NCI-H774 (cell line): ENCODE data around the gene FAM170A.

Experiments
- DNase-seq: peaks from one replicate; lab custom pipeline; 2025; lab: John Stamatoyannopoulos, UW

Gene FAM170A, protein sequence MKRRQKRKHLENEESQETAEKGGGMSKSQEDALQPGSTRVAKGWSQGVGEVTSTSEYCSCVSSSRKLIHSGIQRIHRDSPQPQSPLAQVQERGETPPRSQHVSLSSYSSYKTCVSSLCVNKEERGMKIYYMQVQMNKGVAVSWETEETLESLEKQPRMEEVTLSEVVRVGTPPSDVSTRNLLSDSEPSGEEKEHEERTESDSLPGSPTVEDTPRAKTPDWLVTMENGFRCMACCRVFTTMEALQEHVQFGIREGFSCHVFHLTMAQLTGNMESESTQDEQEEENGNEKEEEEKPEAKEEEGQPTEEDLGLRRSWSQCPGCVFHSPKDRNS

DNA sequence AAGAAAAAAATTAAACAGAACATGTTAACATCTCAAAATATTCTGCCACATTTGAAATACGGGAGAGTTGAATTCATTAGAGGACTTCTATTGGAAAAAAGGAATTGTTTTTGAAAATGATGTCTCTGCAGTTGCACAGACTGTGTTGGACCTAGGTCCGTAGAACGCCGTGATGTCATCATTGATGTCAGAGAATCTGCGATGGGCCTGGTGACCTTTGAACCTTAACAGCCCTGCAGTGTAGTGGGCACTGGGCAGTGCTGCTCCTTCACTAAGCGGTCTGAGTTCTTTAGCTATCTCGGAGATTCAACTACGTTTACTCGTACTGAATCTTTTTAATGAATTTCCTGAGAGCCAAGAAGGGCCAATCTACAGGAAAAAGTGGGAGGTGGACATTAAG, at the start of gene FAM170A:
Gene FAM170A (plus strand): TSS at position 220 of the 400 bp plus-strand sequence. CDS start 211 bp downstream, outside the sequence.
- no peak for DNase-seq

DNA sequence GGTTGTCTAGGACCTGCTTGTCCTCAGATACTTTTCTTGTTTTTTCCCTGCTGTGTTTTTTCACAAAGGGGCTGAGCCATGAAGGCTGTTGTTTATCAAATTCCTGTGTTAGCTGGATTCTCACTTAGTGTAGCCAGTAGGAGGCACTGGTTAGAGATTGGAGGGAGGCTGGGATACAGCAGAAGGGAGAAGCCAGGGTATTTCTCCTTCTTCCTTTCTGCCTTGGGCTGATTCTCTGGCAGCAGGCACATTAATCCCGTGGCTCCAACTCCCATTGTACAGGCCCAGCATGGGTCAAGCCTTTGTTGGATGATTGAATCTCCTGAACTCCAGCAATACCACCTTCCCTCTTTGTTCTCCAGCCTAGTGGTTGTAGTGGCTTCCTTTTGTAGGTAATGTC, 46.4 kb upstream of the FAM170A start:
- no peak for DNase-seq

DNA sequence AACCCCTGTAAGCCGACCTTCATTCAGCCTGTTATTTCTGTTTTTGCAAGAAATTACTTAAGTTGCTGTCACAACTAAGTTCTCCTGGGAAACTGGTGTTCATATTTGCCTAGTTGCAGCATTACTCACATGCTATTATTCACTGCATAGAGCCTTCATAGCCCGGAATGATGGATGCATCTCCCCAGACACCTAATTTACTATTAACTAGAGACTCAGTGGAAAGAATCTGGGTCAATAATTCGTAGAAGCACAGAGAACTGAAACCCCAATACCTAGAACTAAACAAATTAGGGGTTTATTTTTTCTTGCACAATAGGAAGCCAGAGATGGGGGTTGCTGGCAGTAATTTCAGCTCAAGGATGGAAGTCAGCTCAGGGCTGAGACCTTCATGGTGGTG, 45.7 kb upstream of the FAM170A start:
- DNase-seq, result no peak

DNA sequence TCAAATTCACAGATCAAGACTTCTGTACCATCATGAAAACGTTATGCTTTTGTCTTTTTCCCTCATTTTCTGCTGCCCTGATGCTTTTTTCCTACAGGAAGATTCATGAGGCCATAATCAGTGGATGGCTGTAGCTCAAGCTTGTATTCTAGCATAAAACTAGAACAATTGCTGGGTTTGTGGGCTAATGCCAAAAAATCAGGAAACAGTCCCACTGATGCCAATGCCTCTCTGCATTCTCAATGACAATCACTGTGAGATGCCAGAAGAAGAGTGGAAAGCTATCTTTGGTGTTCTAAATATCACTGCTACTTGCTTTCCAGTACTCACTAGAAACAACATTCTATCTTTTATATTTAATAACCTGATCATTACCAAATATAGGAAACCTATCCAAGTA, 33.3 kb upstream of the FAM170A start:
- no peak for DNase-seq

DNA sequence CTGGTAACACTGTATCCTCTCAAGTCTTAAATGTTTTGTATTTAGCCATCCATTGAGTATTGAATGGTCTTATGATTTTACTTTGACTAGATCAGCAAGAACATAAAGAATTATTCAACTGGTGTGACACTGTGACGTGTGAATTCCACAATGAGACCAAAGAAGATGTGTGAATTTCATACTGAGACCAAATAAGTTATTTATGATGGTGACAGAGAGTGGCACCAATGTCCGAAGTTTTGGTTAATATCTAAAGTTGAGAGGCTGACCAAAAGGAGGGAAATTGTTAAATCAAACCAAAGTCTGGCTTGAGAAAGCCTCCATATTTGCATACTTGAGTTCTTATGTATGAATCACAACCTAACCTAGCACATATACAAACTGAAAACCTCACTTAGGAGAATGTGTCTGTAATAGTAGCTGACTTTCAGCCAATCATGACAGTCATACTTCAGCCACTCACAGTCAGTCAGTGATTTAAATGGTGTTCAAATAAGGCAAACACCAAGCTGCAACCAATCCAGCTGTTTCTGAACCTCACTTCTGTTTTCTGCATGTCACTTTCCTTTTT, 31.5 kb upstream of the FAM170A start:
- DNase-seq, result no peak

DNA sequence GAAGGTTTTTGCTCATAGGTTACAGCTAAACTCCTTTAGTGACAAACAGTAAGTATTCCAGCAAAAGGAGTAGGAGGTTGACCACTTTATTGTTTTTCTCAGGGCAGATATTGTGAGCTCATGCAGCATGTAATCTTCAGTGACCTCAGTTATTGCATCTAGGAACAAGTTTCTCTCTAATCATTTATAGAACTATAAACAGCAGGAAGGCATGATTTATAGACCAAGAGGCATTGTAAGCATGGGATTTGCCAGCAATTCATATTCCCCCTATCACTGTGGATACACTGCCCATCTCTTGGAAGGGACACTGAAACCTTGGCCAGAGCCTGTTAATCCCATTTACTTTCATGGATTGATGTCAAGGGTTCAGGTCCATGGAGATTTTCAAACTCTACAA, 15.4 kb upstream of the FAM170A start:
- no peak for DNase-seq

DNA sequence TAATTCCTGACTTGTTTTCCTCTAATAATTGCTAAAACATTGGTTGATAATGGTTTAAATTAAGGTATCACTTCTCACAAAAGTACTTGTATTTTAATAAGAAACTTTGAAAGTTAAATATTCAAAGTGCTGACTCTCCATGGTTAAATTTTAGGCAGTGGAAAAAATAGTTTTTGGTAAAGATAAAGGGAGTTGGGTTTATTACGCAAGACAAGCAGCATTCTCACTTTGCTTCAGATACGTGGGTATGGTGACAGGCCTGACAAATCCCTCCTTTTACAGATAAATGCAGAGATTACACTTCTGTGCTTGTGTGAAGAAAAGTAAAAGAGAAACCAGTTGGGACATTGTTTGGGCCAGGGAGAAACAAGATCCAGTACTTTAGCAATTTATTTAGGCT, 14.5 kb upstream of the FAM170A start:
- DNase-seq, result no peak

DNA sequence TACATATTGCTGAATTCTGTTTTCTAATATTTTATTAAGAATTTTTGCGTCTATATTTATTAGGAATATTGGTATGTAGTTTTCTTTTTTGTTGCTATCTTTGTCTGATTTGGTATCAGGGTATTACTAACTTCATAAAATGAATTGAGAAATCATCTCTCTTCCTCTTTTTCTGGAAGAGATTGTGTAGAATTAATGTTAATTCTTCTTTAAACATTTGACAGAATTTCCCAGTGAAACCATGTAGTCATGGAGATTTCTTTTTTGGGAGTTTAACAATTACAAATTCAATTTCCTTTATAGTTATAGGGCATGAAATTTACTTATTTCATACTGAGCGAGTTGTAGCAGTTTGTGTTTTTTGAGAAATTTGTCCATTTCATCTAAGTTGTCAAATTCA, 3.3 kb upstream of the FAM170A start:
- DNase-seq, result no peak

DNA sequence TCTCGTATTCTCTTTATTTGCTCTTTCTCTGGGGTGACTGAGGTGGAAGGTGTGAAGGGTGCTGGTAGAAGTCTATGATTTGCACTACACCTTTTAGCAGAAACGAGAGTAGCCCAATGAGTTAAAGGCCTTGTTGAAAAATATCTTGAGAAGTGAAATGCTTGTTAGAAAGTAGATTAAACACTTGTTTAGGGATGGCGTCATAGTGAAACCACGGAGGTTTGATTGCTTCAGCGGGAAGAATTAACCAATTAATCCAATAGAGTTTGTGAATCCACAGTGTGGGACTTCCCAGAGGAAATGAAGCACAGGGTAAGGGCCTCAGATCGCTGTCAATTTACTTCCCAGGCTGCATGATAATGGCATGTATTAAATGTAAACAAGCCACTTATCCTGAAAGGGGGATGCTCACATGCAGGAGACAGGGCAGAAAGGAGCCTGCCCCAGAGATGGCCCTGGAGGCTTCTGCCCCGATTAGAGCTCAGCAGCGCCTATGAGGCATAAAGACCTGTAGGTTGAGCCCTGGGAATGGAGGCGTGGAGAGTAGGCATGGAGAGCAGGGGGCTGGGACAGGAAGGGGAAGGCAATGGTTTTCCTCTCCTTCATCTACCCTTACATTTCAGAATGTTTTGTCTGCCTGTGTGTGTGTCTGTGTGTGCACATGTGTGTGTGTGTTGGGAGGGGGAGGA, 1.5 kb downstream of the FAM170A start:
- no peak for DNase-seq

DNA sequence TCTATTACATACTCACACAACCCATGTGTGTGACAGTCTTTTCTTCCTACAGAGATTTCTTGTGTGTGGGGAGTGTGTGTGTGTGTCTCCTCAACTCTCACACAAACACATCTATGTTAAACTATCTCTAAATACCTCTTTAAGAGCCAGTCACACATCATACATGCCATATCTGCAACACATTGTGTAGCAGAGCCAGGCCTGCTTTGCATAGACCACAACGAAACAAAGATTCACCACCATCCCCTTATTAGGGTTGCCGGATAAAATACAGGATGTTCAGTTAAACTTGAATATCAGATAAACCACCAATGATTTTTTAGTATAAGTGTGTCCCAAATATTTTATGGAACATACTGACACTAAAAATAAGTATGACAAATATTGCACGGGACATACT, 2.3 kb downstream of the FAM170A start:
- no peak for DNase-seq

DNA sequence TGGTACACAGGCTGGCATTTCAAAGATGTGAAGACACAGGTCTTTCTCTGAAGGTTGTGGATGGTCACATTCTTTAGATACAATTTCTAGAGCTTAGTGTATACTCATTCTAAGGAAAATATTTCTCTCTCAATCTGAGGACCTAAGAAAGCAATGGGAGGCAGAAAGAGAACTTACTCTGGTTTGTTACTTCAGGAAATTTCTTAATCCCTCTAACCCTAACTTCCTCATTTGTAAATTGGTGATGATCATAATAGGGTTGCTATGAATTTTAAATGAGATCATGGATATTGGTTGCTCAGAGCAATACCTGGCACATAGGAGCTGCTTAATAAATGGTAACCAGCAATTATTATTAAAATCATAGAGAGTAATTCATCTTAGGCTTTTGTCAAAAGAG, 22.1 kb downstream of the FAM170A start:
- DNase-seq, result no peak

DNA sequence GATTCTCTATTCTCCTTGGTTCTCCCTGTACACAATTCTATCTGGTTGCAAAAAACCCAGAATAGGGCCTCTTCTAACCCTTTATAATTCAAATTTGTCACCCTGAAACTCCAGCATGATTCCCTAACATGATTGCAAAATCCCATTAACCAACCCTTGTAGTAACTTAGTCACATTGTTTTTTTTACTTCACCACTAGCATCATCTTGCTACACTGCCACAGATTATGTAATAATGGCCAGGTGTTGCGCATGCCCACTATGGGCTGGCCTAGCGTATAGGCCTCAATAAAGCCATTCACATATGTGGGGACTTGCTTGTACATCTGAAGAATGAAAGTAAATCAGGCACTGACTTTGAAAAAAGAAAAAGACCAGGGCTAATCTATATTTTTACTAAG, 25.7 kb downstream of the FAM170A start:
- no peak for DNase-seq

DNA sequence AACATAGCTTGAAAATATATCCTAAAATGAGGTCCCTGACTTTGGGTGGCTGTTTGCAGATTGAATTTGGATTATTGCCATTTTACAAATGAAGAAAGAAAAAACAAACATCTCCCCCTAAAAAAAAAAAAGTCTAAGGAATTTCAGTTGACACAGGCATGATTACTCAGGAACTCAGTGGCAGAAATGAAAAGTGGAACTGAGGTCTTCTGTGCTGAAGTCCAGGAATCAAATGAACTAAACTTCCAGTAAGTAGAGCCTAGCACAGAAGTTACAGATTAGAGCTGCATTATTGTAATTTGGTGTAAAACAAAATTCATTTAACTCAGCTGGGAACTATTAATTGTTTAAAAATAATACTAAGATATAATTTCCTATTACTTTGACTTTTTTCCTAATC, 26.7 kb downstream of the FAM170A start:
- DNase-seq, result no peak

DNA sequence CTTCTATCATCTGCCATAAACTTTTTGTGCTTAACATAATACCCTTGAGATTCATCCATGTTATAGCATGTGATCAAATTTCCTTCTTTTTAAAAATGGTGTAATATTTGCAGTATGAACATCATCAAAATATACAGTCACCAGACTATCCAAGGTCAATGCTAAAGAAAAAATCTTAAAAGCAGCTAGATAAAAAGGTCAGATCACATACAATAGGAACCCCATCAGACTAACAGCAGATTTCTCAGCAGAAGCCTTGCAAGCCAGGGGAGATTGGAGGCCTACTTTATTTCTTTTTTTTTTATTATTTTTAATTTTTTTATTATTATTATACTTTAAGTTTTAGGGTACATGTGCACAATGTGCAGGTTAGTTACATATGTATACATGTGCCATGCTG, 37.2 kb downstream of the FAM170A start:
- no peak for DNase-seq

DNA sequence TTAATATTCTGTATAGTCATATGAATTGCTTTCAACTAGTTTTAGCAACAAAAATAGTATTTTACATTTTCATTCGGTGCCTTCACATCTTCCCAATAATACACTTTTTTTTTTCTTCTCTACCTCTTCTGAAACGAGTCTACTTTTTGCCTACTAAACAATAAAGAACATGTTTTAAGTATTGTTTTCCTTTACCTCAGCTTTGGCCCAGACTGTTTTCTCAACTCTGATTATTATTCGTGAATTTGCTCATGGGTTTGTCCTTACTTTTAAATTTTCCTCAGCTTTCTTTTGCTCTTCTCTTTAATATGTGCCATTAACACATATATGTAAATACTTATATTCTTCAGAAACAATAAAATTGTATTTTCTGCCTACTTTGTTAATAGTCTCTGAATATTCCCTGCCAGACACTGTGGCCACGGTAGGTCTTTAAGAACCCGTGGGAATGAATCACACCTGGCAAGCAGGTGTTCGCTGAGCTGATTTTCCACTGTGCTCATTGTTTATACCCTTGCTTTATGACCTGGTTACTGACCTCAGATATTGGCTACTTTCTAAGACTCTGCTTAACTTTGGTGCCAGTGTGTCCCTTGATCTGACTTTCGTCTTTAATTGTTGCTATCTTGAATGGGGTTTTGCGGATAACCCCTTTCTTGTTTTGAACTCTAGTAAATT, 49.1 kb downstream of the FAM170A start:
- DNase-seq, result peak; percentile 50

DNA sequence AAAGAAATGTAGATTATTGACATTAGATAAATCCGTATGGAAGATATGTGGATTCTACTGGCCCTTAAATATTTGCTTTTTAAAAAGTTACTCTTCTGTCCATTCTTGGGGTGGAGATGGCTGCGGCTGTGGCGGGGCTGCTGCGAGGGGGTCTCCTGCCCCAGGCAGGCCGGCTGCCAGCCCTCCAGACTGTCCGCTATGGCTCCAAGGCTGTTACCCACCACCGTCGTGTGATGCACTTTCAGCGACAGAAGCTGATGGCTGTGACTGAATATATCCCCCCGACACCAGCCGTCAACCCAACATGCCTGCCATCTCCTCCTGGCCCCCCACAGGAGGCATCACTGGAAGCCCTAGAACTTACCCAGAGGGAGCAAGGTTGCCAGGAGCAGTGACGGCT, 50.7 kb downstream of the FAM170A start:
- no peak for DNase-seq

DNA sequence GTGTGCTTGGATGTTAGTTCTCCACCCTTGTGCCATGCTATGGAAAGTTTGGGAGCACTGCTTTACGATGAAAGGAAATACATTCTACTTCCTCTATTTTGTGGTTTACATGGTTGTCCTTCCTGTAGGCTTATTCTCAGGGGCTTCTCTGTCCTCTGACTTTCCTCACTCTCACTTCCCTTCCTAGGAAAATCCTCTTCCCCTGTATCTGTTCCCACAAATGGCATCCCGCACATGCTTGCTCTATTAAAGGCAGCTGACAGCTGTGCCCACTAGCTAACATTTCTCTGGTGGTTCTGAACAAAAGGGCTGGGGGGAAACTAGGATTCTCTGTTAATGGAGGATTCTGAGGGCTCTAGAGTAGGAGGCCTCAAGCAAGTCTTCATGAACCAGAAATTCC, 52.4 kb downstream of the FAM170A start:
- no peak for DNase-seq

DNA sequence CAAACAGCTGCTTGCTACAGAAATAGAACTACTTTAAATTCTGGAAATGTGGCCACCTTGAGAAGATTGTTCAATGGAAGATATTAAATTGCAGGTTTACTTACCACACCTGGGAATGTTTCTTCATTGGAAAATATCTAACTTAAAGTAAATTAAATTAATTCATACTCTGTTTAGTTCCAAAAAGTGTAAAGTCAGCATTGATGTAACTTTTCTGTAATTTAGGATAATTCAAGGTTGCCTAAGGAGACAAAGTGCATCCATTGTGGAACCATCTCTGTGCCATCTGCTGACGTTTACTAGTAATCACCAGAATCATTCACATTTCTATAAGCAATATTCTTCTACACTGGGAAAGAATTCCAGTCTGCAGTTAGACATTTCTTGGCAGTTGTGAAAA, 53.0 kb downstream of the FAM170A start:
- DNase-seq, result no peak
